ENCODE measurements around the gene ZFHX2. TPM values are rescaled to one million over a fixed set of nuclear protein-coding genes. Genes with fewer than 3 reads are reported as not detected.

Gene ZFHX2
- total and polyA plus RNA-seq, 2 of the 13 experiments (the other 11 are each of a cell fraction or from before 2014, with no cell fraction given) = 0.17 to 0.44 TPM

DNA sequence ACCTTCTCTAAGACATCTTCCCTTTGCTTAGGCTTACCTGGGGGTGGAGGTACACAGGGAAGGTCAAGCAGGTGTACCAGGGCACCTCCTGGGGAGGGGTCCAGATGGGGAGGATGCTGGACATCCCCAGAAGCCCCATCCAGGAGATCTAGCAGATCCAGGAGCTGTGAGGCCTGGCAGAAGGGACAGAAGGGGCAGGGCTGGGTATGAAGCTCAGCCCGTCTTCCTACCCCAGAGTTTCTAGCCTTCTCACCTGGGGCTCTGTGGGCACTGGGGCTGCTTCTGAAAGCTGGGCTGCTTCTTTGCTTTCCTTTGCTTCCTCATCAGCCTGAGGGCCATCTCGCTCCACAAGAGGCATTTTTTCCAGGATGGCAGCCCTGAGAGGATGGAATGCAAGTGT lies 9.7 kb upstream of the ZFHX2 start (continued):
- TF ChIP-seq, protein P1, sequence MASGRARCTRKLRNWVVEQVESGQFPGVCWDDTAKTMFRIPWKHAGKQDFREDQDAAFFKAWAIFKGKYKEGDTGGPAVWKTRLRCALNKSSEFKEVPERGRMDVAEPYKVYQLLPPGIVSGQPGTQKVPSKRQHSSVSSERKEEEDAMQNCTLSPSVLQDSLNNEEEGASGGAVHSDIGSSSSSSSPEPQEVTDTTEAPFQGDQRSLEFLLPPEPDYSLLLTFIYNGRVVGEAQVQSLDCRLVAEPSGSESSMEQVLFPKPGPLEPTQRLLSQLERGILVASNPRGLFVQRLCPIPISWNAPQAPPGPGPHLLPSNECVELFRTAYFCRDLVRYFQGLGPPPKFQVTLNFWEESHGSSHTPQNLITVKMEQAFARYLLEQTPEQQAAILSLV (CRISPR knock-in tag; IDR thresholded peaks at IDR 0.05; ENCODE audit: borderline replicate concordance) = 0 out of 2 replicates have a peak, but pooled peaks have one; percentile 51
- TF ChIP-seq ZEB1 (IDR thresholded peaks at IDR 0.05; ENCODE audit: insufficient replicate concordance, low read depth) = no peak
- peak; percentile 31; the same call in 1 of the 2 replicates for TF ChIP-seq POLR2AphosphoS5 (IDR thresholded peaks at IDR 0.05; ENCODE audit: low read depth, low read length)

DNA sequence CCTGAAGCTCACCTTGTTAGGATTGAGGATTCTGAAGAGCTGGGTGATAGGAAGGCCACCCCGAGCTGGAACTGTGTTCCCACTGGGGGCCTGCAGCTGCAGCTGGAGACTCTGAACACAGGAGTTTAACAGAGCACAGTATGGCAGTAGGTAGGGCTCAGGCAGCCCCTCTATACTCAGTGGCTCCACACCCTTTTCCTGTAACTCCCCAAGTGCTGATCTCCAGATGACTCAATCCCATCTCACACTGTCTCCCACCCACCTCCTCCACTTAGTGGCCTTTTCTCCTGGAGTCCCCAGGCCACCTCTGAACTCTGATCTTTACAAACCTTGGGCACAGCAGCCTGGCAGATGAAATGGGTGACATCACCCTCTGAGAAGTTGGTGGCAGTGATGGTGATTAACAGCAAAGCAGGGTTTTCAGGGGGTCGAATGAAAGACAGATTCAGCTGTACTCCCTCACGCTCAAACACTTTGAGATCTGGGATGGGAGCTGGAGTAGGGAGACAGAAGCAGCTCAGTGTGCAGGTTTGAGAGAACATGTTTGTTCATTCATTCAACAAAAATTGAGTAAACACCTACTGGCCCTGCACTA lies 8.5 kb upstream of the ZFHX2 start:
- POLR2A ChIA-PET = interaction anchor here (0.7 to 7.6 kb wide), 17 partner anchors 8 to 274 kb away, joined by 3 to 113 read pairs (median 5); partner anchors contain the start of genes AP1G2, BCL2L2, HOMEZ and PABPN1
- Histone ChIP-seq H3K36me3 (replicated peaks in 1 of 2; ENCODE audit: control insufficient read depth in 1 of 2, insufficient read depth in 2 of 2, low read length in 2 of 2) (peaks cover 44 to 60% of the 10 kb centered on the region in 2 experiments), H4K20me1 (ENCODE audit: insufficient read depth, low read length) (peaks cover 13% of the 10 kb centered on the region; the same call in 1 of the 2 replicates), H3K4me2 (ENCODE audit: low read depth, low read length) (no peak overlapping the region), H2AFZ (ENCODE audit: low read length) (no peak overlapping the region), H3K27me3 (ENCODE audit: control insufficient read depth in 1 of 2, insufficient read depth in 2 of 2, low read length in 2 of 2) (no peaks in the 10 kb centered on the region; a peak in 1 of 5 replicates), H3K9ac (ENCODE audit: insufficient read depth, low read depth, low read length) (no peak overlapping the region), H3K4me3 (replicated peaks in 1 of 3; ENCODE audit: insufficient read depth in 1 of 3, low read depth in 2 of 3, low read length in 3 of 3) (no peak overlapping the region), H3K79me2 (ENCODE audit: insufficient read depth, low read length) (peaks cover 9% of the 10 kb centered on the region), H3K27ac (ENCODE audit: extremely low read length, insufficient read depth, low read length) (no peak overlapping the region), H3K9me3 (ENCODE audit: low read length) (no peaks in the 10 kb centered on the region), H3K4me1 (ENCODE audit: insufficient read depth, low read length) (peaks cover 39% of the 10 kb centered on the region)
- no peak for DNase-seq (ENCODE audit: low spot score)
- no peak for FAIRE-seq
- in situ Hi-C loops (cut with HindIII; ENCODE audit: extremely low pct_ligation_motif_present, low pct_unique_long_range_greater_than_20kb) (loop anchor here (5.0 kb wide), 2 partner anchors 78 to 238 kb away; partner anchors contain the start of gene PABPN1), intact Hi-C loops (cut with micrococcal nuclease; ENCODE audit: unreplicated experiment) (loop anchor here (5.0 kb wide), 1 partner anchor 293 kb away; no protein-coding TSS in a partner anchor)
- BruUV-seq (replicated peaks) = no TSS peak
- WGBS (ENCODE audit: low lambda C conversion rate) = 81% methylated on average over 2 of the region's 3 CpGs
- CTCF ChIA-PET (ENCODE audit: low intra/inter-chr PET ratio, low total read pairs) = interaction anchor here (0.6 to 10.9 kb wide), 4 partner anchors 79 to 565 kb away, joined by 3 to 275 read pairs (median 6); no protein-coding TSS in a partner anchor
- ATAC-seq = no peak
- TF ChIP-seq HDAC1 (CRISPR knock-in tag; IDR thresholded peaks at IDR 0.05) (peak; percentile 34; the same call in 1 of the 2 replicates), TMF1 (CRISPR knock-in tag; IDR thresholded peaks at IDR 0.05; ENCODE audit: low read depth) (peak; percentile 67; the same call in 1 of the 2 replicates), MYNN (CRISPR knock-in tag; IDR thresholded peaks at IDR 0.05; ENCODE audit: low read depth) (0 out of 2 replicates have a peak, but pooled peaks have one; percentile 14), EZH2 (conservative IDR thresholded peaks at IDR 0.05; ENCODE audit: low read depth, low read length) (no peak), ZNF788 (CRISPR knock-in tag; IDR thresholded peaks at IDR 0.05; ENCODE audit: borderline replicate concordance) (no peak), ZNF737 (CRISPR knock-in tag; IDR thresholded peaks at IDR 0.05; ENCODE audit: borderline replicate concordance) (0 out of 2 replicates have a peak, but pooled peaks have one; percentile 67), ZNF605 (CRISPR knock-in tag; IDR thresholded peaks at IDR 0.05) (no peak), MEIS2 (CRISPR knock-in tag; IDR thresholded peaks at IDR 0.05) (no peak), U2AF1 (optimal IDR thresholded peaks at IDR 0.05; ENCODE audit: low read depth, low read length) (no peak)
- TF ChIP-seq, protein P2, sequence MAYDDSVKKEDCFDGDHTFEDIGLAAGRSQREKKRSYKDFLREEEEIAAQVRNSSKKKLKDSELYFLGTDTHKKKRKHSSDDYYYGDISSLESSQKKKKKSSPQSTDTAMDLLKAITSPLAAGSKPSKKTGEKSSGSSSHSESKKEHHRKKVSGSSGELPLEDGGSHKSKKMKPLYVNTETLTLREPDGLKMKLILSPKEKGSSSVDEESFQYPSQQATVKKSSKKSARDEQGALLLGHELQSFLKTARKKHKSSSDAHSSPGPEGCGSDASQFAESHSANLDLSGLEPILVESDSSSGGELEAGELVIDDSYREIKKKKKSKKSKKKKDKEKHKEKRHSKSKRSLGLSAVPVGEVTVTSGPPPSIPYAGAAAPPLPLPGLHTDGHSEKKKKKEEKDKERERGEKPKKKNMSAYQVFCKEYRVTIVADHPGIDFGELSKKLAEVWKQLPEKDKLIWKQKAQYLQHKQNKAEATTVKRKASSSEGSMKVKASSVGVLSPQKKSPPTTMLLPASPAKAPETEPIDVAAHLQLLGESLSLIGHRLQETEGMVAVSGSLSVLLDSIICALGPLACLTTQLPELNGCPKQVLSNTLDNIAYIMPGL (CRISPR knock-in tag; IDR thresholded peaks at IDR 0.05; ENCODE audit: borderline replicate concordance in 1 of 2, low read depth in 1 of 2) = 0 out of 4 replicates have a peak, but pooled peaks of 1 of the 2 experiments have one; percentile 24
- TF ChIP-seq, protein P3, sequence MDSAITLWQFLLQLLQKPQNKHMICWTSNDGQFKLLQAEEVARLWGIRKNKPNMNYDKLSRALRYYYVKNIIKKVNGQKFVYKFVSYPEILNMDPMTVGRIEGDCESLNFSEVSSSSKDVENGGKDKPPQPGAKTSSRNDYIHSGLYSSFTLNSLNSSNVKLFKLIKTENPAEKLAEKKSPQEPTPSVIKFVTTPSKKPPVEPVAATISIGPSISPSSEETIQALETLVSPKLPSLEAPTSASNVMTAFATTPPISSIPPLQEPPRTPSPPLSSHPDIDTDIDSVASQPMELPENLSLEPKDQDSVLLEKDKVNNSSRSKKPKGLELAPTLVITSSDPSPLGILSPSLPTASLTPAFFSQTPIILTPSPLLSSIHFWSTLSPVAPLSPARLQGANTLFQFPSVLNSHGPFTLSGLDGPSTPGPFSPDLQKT (CRISPR knock-in tag; IDR thresholded peaks at IDR 0.05; ENCODE audit: borderline replicate concordance) = no peak
- TF ChIP-seq, protein P4, sequence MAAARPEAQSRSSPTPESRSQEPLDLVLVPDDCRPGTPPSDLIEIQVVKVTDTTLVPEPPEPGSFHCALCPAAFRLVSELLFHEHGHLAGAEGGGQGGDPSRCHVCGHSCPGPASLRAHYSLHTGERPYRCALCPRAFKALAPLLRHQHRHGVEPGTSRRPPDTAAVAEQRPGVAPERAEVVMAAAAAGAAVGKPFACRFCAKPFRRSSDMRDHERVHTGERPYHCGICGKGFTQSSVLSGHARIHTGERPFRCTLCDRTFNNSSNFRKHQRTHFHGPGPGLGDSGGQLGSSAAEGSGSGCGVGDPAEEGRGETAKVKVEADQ (CRISPR knock-in tag; IDR thresholded peaks at IDR 0.05; ENCODE audit: borderline replicate concordance) = 0 out of 2 replicates have a peak, but pooled peaks have one; percentile 9
- TF ChIP-seq, protein P5, sequence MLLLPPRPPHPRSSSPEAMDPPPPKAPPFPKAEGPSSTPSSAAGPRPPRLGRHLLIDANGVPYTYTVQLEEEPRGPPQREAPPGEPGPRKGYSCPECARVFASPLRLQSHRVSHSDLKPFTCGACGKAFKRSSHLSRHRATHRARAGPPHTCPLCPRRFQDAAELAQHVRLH (CRISPR knock-in tag; IDR thresholded peaks at IDR 0.05; ENCODE audit: borderline replicate concordance, low read depth) = no peak

Data from HepG2 (cell line).